COR-L47 (cell line): ENCODE measurements around the gene IGLL5.

ENCODE experiments used
- DNase-seq: peaks from one replicate; lab custom pipeline; 2025; lab: John Stamatoyannopoulos, UW

IGLL5 gene

DNA sequence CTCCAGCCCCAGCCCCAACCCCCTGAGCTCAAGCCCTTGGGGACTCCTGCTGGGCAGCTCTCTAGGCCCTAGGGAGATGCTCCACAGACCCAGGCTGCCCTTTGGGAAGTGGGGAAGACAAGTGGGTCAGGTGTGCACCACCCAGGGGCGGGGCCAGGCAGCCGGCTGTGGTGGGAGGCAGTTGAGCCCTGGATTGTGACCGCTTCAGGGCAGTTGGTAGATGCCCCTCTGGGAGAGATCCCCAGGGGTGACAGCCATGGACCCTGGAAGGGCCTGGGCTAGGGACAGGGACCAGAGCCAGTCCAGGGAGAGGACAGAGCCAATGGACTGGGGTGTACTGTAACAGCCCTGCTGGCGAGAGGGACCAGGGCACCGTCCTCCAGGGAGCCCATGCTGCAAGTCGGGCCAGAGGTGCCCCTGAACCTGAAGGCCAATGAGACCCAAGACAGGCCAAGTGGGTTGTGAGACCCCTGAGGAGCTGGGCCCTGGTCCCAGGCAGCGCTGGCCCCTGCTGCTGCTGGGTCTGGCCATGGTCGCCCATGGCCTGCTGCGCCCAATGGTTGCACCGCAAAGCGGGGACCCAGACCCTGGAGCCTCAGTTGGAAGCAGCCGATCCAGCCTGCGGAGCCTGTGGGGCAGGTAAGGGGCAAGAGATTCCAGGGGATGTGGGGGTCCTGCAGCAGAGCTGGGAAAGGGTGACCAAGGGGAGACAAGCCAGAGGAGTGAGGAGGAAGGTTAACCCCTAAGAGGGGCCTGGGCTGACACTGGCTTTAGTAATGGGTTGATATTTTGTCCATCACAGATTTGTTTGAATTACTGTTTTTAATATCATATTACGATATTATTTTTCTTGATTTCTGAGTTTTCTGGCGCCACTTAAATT lies at the start of gene IGLL5:
Gene IGLL5 (plus strand): TSS at position 196 of the 883 bp plus-strand sequence. CDS start 238 bp downstream, at position 434.
- DNase-seq = no peak

DNA sequence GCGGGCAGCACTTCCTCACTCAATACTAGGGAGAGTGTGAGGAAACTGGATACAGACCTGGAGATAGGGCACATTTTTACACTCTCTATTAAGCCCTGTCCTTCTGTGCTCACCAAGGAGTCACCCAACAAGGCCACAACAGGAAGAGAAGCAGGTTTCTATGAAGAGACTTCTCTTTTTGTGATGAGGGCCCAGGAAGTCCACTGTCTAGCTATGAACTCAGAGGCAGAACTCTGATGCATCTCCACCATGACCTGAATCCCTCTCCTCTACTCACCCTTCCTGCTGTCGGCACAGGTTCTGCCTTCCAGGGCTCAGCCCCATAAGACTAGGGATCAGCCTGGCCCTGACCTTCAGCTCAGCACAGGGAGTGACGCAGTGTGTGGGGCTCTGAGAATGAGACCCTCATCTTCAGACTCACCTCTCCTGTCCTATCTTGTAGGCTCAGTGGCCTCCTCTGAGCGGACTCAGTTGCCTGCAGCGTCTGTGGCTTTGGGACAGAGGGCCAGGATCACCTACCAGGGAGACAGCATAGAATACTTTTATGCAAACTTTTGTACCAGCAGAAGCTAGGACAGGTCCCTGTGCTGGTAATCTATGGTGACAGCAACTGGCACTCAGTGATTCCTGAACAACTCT lies 49.3 kb upstream of the IGLL5 start:
- no peak for DNase-seq

DNA sequence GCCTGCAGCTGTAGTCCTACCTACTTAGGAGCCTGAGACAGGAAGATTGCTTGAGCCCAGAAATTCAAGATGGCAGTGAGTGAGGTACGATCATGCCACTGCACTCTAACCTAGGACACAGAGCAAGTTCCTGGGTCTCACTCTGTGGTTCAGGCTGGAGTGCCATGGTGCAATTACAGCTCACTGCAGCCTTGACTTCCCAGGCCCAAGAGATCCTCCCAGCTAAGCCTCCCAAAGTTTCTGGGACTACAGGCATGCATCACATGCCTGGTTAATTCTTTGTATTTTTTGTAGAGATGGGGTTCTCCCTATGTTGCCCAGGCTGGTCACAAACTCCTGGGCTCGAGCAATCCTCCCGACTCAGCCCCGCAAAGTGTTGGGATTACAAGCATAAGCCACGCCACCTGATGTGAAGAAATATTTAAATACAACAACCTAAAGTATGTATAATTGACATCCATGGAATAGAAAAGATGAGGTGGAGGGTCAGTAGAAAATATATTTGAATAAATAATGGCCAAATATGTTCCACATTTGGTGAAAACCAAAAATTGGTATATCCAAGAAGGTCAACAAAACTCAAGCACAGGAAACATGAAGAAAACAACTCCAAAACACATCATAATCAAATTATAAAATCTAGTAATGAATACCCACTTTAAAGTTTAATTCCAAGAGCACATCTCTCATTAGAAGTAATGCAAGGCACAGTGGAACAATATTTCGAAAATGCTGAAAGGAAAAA lies 47.9 kb upstream of the IGLL5 start:
- DNase-seq = no peak

DNA sequence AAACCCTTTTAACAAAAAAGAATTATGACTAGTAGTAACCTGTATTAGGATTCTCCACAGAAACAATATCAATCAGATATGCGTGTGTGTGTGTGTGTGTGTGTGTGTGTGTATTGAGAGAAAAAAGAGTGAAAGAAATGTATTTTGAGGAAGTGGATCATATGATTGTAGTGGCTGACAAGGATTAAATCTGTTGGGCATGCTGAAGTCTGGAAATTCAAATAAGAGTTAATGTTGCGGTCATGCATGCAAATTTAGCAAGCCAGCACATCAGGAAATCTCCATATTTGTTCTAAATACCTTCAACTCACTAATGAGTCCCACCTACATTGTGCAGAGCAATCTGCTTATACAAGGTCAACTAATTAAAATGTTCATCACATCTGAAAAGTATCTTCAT lies 46.8 kb upstream of the IGLL5 start:
- DNase-seq = no peak

DNA sequence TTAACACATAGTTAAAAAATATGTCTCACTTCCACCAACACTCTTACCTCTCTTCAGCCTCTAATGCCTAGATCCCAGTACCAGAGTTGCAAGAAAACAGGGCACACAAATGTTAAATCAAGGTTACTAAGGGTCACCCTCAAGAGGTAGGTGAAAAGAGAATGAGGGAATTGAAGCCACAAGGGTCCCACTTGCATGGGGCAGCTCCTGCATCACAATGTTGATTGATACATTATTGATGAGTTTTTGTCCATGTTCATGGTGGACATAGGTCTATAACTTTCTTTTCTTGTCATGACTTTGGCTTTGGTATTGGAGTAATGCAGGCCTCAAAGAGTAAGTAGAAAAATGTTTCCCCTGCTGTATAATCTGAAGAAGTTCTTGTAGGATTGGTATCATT lies 46.0 kb upstream of the IGLL5 start:
- no peak for DNase-seq

DNA sequence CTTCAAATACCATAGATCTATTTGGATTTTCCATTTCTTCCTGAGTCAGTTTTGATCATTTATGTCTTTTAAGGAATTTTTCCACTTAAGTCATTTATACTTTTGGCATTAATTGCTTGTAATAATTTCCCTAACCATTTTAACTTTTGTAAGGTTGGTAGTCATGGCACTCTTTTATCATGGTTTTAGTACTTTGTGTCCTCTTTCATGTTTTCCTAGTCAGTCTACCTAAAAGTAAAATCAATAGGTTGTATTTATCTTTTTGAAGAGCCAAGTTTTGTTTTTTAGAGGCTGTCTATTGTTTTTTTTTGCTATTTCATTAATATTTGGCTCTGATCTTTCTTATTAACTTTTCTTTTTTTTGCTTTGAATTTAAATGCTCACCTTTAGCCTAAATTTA lies 45.5 kb upstream of the IGLL5 start:
- DNase-seq = no peak

DNA sequence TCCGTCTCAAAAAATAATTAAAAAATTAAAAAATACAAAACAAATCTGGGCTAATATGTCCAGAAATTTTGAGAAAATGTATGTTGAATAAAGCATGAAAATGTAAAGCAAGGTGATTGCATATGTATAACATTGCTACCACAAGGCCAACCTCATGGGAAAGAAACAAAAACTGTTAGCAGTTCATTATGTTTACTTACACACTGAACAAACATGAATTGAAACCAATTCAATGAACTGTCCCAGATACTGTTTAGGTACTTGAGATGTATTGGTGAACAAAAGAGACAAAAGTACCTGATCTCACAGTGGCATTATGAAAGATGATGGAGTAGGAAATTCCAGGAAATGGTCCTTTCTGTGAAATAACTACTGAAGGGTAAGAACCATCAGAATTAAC lies 43.8 kb upstream of the IGLL5 start:
- DNase-seq = no peak

DNA sequence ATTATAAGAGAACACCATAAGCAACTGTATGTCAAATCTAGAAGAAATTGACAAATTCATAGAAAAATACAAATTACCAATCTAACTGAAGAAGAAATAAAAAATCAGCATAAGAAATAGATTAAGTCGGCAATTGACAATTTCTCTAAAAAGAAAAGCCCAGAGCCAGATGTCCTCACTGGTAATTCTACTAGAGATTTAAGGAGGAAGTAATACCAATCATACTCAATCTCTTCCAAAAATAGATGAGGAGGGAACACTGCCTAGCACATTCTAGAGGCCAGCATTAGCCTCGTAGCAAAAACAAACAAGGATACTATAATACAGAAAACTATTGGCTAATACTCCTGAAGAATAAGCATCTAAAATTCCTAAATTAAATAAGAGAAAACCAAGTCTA lies 40.4 kb upstream of the IGLL5 start:
- DNase-seq = no peak

DNA sequence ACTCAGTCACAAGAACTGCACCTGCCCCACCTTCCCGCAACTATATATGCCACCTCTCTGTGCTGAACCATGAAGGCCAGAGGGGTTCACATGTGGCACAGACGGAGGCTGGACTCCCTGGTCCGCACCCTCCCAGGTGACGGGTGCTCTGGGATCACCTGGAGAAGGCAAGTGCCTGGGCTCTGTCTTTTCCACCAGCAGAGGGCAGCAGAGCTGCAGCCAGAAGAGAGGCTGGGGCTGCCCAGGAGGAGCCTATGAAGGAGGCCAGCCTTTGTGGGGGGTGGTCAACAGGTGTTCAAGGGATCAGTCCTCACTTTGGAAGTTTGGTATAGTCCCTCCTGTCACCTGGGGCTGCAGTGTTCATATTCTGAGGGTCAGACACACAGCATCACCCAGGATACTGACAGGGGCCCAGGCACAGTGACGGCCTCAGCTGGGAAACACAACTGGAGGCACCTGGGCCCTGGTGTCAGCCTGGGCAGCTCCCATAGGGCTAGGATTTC lies 39.2 kb upstream of the IGLL5 start:
- DNase-seq = peak; percentile 46

DNA sequence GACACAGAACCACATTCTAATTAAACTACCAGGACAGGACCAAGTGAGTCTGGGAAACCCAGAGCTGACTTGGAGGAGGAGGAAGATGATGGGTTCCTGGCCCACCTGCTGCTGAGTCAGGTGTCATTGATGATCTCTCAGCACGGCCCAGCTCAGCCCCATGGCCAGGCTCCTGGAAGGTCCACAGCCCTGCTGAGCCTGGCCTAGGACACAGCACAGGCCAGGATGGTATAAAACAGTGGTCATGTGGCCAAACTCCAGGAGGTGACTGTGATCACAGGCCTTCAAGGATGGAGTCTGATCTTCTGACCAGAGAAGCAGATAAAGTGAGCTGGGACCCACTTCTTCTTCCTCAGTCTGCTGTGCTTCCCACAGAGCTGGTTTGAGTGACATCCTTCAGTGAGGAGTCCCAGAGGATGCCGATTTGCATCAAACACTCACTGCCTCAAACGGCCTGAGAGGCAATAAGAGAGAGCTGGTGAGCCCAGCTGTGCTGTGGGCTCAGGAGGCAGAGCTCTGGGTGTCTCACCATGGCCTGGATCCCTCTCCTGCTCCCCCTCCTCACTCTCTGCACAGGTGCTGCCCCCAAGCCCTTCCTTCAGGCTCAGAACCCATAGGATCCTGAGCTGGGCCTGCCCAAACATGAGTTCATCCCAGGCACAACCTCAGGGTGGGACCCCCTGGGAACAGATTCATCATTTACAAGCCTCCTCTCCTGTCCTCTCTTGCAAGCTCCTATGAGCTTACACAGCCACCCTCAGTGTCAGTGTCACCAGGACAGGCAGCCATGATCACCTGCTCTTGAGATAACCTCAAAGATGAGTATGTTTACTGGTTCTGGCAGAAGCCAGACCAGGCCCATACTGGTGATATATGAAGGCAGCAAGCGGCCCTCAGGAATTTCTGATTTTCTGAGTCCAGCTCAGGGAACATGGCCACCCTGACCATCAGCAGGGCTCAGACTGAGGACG lies 37.7 kb upstream of the IGLL5 start:
- no peak for DNase-seq

DNA sequence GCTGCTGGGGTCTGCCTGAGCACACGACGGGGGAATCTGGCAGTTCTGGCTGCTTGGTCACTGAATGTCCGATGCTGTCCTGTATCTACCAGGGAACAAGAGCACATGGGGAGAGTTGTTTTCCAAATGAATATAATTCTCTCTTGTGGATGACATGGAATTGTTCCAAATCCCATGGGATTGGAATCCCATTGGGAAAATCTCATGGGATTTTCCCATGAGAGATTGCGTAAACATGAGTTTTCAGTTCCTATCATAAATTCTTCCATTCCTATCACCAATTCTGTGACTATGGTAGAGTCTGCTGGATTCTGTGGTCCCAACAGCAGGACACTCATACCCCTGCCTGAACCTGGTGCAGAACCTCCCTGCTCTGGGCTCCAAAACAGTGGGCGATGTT lies 35.6 kb upstream of the IGLL5 start:
- no peak for DNase-seq

DNA sequence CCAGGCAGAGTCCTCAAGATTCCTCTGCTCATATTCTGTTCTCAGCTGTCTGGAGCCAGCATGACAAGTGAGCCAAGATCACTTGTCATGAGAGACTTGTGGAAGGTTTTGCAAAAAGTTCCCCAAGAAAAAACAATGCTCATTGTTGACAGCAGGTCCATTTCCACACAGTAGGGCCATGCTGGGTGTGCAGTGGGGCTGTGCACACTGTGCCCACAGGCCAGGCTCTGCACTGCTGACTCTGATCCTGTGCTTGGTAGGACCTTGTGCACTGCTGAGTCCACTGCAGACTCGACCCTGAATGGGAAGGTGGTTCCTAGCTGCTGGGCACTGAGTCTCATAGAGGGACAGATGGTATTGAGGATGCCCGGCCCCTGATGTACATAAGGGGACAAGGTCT lies 33.9 kb upstream of the IGLL5 start:
- no peak for DNase-seq

DNA sequence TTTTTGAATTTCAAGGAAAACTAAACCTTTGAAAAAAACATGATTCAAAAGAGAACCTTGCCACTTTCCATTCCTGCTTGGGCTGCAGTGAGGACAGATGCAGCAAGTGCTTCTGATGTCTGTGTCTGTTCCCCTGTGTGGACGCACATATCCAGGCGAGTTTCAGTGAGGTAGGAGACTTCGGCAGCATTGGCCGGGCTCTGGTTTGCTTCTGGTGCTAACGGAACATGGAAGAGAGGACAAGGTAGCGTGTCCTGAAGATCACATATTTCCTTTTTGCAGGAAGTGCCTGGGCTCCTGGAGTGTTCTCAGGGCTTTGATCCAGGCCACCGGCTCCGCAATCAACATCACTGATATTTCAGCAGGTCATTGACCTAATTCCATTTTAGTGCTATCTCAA lies 33.1 kb upstream of the IGLL5 start:
- no peak for DNase-seq

DNA sequence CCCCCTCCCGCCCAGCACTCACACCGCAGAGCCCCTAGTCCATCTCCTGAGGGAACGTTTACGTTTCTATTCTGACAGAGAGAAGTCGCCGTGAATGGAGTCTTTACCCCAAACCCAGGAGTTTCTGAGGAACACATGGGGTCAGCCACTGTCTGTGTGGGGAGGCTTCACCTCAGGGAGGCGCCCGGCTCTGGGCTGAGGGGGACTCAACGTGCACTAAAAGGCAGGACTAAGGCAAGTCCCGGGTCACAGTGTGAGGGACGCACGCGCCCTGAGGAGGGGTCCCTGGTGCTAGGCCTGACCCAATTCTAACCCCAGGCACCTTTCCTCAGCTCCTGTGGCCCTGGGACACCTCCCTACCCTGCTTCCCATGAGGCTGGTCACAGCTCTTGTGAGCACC lies 32.5 kb upstream of the IGLL5 start:
- no peak for DNase-seq

DNA sequence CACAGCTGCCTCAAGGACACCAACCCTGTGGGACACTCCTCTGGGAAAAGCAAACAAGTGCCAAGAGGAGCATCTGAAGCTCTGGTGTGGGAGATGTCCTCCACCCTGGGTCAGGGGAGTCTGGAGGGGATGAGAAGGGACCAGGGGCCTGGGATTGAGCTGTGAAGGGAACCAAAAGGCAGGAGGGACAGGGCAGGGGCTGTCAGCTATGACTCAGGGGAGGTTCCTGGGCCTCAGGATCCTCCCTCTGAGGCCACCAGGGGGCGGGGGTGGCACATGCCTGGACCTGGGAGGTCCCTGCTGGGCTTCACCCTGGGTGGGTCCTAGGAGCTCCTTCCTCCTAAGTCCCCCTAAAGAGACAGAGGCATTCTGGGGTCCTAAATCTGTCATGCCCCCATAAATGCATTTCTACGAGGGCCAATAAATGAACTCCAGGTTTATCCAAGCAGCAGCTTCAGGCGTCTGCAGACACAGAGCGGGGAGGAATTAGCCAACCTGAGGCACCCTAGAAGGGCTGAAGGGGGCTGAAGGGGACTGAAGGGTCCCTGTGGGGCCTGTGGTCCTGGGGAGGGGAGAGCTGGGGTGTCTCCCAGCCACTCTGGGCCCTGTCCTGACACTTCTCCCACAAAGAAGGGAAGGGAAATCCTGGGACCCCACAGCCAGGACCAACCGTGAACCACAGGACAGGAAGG lies 31.9 kb upstream of the IGLL5 start:
- no peak for DNase-seq

DNA sequence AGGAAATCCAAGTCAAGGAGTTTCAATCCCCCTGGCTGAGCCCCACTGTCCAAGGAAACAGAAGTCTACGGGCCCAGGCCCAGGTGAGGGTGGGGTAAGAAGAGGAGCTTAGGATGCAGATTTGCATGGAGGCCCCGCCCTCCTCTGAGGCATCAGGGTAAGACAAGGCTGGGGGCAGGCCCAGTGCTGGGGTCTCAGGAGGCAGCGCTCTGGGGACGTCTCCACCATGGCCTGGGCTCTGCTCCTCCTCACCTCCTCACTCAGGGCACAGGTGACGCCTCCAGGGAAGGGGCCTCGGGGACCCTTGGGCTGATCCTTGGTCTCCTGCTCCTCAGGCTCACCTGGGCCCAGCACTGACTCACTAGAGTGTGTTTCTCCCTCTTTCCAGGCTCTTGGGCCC lies 31.3 kb upstream of the IGLL5 start:
- no peak for DNase-seq

DNA sequence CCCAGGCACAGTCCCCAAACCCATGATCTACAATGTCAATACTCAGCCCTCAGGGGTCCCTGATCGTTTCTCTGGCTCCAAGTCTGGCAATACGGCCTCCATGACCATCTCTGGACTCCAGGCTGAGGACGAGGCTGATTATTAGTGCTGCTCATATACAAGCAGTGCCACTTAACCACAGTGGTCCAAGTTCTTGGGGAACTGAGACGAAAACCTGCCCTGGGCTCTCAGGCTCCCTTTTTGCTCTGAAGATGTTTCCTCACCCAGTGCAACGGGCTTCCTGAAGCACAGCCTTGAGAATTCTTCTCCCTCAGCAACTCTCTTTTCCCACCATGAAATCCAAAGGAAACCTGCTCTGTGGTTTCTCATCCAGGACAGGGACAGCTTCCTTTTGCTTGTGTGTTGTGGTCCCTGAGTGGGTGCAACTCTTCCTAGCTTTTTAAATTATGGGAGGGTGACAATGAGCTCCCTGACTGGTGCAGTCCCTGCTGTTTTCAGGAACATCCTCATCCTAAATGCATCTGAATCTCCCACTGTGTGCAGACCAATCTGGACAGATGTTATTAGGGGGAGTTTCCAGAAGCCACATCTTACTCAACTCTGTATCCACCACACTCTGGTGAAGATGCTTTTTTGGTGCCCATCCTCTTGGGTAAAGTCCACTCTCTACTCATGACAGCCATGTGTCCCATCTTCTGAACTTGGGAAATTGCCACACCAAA lies 30.6 kb upstream of the IGLL5 start:
- DNase-seq = no peak

DNA sequence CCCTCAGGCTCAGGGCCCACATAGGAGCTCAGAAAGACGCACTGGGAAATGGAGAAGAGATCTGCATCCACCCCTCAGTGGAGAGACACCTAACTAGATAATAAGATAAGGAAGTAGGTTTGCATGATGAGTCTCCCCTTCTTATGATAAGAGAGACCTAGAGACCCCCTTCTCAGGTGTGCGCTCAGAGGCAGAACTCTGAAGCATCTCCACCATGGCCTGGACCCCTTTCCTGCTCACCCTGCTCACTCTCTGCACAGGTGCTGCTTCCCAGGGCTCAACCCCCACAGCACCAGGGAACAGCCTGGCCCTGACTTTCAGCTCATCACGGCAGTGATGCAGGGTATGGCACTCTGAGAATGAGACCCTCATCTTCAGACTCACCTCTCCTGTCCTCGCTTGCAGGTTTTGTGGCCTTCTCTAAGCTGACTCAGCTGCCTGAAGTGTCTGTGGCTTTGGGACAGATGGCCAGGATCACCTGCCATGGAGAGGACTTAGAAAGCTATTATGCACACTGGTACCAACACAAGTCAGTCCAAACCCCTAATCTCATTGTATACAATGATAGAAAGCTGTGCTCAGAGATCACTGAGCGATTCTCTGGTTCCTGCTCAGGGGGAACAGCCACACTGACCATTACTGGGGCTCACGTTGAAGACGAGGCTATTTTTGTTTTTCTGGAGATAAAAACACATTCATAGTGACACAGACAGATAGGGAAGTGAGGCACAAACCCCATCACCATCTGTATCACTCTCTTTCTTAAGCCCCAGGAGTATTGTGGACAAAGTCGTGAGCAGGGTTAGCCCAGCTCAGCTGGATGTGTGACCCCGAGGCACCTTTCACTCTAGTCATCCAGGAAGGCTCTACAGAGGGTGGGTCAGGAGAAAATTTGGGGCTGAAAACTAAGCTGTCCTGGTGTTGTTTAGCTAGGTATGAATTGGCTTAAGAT lies 29.7 kb upstream of the IGLL5 start:
- DNase-seq = no peak

DNA sequence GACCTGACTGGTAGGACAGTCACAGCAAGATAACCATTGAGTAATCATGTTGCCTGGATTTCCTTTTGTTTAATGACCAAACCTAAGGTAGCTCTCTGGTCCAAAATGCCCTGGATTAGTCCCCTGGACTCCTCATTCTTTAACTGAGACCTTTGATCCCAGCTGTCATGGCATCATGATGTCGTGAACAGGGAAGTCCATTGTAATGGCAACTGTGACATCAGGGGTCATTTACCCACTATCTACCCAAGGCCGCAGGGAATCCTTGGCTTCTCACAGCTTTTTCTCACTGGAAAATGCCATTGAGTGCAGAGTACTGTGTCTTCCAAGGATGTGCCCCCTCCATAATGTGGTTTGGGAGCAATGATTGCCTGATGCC lies 29.1 kb upstream of the IGLL5 start:
- no peak for DNase-seq
